ENCODE measurements around the gene VPS13D.

GRCh38 chr1:12527564-12527963 is 297.7 kb downstream of the VPS13D start:
- TF ChIP-seq ZNF274 (IDR thresholded peaks at IDR 0.05; ENCODE audit: low read depth, low read length), result no peak
- no peak for TF ChIP-seq YY1 (IDR thresholded peaks at IDR 0.05; ENCODE audit: insufficient read depth, insufficient read length)
- no peak for TF ChIP-seq SUZ12 (IDR thresholded peaks at IDR 0.05; ENCODE audit: extremely low read depth, insufficient read depth, insufficient read length)

Measured in NT2/D1 (cell line).